ENCODE data around the gene VWA5A.
A peak's percentile ranks its signal among the peaks of the same experiment; 100 is the strongest.

DNA sequence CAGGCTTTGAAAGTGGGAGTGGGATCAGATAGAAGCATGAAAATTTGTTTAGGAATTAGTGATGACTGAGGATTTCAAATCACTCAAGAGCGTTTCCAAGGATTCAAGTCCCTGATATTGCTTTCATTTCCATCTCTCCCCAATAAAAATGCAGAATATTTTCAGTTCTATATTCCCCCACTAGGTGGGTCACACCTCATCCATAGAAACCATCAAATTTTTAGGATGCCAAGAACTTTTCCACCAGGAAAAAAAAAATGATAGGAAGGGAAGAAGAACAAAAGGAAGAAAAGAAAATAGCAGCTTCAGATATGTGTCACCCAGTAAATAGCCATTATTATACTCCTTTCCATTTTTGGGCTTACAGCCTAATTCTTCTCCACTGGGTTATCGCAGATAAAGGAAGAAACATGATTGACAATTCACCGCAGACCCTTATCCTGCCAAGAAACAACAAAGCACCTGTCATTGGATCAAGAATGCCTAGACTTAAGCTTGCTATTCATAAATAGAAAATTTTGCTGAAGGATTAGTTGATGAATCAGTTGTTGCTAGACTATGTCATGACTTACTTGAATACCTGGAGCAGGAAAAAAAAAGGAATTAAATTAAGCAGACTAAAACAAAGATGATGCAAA is 37.6 kb downstream of the VWA5A start:
- TF ChIP-seq, protein P1, sequence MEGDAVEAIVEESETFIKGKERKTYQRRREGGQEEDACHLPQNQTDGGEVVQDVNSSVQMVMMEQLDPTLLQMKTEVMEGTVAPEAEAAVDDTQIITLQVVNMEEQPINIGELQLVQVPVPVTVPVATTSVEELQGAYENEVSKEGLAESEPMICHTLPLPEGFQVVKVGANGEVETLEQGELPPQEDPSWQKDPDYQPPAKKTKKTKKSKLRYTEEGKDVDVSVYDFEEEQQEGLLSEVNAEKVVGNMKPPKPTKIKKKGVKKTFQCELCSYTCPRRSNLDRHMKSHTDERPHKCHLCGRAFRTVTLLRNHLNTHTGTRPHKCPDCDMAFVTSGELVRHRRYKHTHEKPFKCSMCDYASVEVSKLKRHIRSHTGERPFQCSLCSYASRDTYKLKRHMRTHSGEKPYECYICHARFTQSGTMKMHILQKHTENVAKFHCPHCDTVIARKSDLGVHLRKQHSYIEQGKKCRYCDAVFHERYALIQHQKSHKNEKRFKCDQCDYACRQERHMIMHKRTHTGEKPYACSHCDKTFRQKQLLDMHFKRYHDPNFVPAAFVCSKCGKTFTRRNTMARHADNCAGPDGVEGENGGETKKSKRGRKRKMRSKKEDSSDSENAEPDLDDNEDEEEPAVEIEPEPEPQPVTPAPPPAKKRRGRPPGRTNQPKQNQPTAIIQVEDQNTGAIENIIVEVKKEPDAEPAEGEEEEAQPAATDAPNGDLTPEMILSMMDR (IDR thresholded peaks at IDR 0.05): peak in 1 of 4 donors; percentile 6
- TF ChIP-seq POLR2A (IDR thresholded peaks at IDR 0.05): no peak
